GM19463 (cell line): ENCODE results near the gene PHYH.
"Not testable (repeated sequence)": the region's sequence is repeated elsewhere in the genome, so short reads cannot be mapped to it uniquely, and the experiment has no call there.

ENCODE experiments used
- ATAC-seq: cut with Tn5 transposase; IDR thresholded peaks from one replicate; pipeline ENCODE4 v1.9.1; 2021; ENCODE audit warnings: mild to moderate bottlenecking, moderate library complexity; ENCODE audit not compliant: unreplicated experiment

PHYH gene

DNA sequence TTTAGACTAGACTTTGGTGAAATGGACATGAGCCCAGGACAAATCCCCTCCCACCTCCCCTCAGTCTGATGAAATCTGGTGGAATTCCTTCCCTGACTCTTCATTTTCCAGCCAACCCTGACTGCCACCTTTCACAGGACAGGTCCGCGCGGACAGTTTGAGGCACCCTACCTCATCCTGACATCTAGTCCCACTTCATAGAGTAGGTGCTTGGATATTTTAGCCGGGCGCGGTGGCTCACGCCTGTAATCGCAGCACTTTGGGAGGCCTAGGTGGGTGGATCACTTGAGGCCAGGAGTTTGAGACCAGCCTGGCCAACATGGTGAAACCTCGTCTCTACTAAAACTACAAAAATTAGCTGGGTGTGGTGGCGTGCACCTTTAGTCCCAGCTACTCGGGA lies 23.7 kb downstream of the PHYH start:
- ATAC-seq: not testable (repeated sequence)

DNA sequence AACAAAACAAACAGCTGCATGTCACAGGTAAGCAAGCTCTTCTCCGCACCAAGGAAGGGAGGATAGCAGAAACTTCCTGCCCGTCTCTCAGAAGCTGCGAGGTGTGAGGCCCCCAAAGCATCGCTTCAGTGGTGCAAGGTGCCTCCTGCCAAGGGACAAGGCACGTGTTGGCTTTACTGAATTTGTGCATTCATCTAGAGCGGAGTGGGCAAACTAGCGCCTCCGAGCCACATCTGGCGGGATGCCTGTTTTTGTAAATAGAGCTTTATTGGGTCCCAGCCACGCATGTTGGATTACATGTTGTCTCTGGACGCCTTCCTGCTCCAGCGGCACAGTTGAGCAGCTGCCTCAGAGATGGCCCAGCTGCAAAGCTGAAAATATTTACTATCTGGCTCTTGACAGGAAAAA lies 27.7 kb downstream of the PHYH start:
- ATAC-seq: no peak

DNA sequence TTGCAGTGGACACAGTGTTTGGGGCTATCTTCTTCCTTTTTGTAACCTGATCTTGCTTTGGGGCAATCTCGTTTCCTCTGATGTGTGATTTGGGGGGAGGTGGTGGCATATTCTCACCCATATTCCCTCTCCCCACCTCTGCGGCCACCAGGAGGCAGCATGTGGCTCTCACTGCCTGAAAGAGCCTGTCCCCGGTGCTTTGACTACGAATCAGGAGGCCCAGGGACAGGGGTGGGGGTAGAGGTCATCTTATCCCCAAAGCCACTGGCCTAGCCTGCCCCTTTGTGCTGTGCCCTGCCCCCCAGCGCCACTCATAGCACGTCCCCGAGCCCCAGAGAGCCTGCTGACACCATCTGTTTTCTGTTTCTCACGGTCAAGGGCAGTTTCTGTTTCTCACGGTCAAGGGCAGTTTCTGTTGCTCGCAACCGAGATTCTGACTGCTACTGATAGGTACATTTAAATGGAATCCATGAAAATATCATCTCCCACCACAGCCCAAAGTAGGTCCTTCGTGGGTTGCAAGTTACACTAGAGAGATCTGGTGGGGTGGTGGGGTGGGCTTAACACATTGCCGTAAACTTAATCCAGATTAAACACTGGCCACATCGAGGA lies 28.2 kb downstream of the PHYH start:
- ATAC-seq: no peak

DNA sequence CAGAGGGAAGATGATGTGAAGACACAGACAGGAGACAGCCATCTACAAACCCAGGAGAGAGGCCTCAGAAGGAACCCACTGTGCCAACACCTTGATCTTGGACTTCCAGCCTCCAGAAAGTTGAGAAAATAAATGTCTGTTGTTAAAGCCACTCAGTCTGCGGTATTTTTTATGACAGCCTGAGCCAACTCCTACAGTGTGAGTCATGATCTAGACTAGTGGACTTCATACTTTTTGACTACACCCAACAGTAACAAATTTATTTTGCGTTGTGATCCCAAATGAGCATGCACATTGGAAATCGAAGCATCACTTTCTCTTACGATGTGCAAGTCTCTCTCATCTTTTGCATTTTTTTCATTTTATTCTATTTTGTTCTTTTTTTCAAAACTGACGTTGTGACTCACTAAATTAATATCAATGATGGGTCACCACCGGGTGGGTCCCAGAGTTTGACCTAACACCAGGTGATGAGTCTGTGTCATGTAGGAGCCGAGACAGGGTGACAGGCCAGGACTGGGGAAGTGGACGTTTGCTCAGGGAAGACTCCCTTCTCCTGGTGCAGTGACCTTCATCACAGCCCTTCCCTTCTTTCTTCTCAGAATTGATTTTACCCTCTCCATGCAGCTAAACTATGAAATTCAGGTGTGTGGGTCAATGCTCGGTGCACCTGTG lies 28.9 kb downstream of the PHYH start:
- ATAC-seq: no peak

DNA sequence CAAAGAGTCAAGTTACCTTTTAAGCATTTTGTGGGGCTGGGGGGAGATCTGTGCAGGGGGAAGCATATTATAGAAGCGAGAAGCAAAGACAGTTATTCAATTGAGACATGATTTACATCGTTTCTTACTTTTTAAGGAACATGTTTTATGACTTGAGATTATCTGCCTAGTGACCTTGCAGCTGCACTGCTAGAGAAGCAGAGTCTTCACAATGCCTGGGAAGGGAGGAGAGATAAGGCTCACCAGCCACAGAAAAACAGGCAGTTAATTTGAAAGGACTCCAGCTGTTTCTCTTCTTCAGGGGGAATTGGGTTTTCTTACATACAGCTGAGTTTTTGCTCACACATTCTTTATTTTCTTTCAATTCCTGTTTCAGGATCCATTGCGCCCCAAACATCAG lies 31.0 kb downstream of the PHYH start:
- no peak for ATAC-seq

DNA sequence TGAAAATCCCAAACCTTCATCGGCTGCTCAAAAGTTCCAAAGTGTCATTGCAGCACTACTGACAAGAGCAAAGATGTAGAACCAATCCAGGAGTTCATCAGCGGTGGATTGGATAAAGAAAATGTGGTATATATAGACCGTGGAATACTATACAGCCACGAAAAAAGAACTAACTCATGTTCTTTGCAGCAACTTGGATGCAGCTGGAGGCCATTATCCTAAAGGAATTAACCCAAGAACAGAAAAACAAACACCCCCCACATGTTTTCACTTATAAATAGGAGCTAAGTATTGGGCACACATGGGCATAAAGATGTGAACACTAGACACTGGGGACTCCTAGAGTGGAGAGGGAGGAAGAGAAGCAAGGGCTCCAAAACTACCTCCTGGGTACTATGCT lies 31.6 kb downstream of the PHYH start:
- no peak for ATAC-seq

DNA sequence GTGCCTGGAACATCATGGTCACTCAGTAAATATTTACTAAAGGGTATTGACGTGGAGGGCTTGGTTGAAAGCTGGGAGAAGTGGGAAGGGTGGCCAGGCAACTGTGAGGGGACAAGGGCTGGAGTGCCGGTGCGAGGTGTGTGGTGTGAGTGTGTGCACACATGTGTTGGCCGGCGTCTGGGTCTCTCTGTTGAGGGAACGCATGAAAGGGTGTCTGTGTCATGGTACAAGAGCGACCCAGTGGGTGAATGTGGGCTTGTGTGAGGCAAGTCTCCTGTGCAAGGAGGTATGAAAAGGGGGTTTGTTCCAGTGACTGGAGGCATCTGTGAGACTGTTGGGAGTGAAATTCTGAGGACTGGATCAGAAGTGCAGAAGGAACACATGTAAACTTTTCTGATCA lies 36.3 kb downstream of the PHYH start:
- no peak for ATAC-seq

DNA sequence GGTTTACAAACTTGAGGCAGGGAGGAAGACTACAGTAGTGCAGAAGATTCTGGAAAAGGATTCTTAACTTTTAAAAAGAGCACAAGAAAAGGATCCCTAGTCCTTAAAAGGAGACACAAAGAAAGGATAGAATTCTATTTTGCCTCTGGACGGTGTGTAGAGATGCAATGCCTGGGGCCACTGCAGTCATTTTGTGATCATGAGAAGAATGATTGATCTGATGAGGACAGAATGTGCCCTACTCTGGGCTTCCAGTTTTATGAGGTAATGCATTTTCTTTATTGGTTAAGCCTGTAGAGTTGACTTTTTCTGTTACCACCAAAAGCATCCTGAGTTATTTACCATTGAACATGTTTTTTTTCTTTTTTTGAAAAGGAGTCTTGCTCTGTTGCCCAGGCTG lies 37.4 kb downstream of the PHYH start:
- no peak for ATAC-seq

DNA sequence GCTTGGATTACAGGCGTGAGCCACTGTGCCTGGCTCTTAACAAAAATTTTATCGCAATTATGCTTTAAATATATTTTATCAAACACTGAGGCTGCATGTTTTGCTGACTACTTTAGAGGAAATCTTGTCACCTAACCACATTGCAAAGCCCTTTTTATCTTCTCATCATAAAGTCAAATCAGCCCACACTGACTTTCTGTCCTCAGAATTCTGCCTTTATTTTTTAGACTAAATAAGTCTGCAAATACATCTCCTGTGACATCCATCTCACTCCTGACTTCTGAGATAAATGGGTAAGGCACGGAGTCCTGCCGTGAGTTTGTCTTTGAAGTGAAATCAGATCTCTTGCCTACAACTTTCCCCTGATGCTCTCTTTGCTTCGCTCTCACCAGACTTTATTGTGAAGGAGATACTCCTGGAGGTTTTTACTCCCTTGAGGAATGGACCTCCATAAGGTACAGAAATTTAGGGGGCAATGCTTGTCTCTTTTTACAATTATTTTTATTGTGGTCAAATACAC lies 42.2 kb downstream of the PHYH start:
- ATAC-seq: no peak

DNA sequence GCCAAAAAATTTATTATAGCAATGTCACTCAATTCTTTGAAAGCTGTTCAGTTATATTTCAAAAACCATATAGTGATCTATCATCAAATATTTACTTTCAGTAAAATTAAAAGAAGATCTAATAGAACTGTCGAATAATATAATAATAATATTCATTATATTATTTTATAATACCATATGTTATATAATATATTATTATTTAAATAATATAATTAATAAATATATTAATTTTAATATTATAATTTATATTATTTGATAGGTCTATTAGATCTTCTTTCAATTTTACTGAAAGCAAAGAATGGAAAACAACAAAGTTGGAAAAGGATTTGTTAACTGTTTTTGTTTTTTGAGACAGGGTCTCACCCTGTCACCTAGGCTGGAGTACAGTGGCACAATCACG lies 43.2 kb downstream of the PHYH start:
- ATAC-seq: no peak

DNA sequence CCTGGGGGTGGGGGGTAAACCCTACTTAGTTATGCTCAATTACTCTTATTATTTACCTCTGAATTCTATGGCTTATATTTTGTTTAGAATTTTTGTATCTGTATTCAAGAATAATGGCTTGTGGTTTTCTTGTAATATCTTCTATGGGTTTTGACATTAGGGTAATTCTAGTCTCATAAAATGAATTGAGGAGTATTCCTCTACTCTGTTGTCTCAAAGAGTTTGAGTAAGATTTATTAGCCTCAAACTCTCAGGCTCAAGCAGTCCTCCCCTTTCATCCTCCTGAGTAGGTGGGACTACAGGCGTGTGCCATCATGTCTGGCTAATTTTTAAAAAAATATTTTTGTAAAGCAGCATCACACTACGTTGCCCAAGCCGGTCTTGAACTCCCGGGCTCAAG lies 46.1 kb downstream of the PHYH start:
- ATAC-seq: no peak

DNA sequence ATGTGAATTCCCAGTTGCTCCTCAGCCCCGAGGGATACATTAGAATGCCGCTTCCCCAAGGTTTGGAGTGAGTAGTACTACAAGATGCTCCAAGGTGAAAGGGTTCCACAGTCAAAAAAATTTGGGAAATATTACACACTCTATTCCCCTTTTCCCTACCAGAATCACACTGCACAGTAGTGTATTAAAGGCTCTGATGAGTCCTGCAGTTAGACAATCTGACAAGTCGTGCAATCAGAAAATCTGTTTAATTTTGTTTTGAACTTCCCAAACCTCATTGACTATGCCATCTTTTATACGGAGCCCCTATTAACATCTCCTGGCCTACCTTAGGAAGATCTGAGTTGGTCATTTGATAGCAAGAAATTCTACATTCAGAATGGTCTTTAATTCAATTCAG lies 52.1 kb downstream of the PHYH start:
- ATAC-seq: no peak

DNA sequence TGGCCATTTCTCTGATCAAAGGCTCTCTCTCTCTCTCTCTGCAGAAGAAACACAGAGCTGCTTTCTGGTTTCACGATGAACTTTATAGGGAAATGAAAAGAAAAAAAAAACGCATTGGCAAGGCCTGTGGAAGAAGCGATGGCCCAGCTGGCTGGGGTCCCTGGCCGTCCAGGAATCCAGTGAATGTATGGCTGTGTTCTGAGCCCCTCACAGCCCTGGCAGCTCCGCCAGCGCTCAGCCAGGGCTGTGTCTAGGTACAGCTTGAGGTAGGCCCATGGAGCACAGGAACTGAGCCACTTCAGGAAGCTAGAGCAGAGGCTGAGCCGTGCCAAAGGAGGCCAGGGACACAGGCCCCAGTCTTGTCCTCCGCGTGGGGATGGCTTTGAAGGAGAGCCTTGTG lies 52.6 kb downstream of the PHYH start:
- ATAC-seq: no peak

DNA sequence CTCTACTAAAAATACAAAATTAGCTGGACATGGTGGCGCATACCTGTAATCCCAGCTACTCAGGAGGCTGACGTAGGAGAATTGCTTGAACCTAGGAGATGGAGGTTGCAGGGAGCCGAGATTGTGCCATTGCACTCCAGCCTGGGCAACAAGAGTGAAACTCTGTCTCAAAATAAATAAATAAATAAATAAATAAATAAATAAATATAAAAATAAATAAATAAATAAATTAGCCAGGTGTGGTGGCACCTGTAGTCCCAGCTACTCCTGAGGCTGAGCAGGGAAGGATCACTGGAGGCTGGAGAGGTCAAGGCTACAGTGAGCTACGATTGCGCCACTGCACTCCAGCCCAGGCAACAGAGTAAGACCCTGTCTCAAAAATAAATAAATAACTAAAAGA lies 57.6 kb downstream of the PHYH start:
- ATAC-seq: not testable (repeated sequence)

DNA sequence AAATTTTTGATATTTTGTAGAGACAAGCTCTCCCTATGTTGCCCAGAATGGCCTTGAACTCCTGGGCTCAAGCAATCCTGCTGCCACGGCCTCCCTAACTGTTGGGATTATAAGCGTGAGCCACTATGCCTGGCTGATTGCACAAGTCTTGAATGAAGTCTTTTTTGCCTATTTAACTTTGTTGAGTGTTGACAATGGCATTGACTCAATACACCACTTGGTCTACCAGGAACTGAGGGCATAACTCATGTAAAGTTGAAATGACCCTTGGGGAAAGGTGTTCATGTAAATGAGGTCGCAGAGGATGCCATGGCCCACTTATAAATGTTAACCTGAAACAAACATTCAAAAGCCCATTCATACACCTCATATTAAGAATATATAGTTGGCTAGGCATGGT lies 58.3 kb downstream of the PHYH start:
- no peak for ATAC-seq

DNA sequence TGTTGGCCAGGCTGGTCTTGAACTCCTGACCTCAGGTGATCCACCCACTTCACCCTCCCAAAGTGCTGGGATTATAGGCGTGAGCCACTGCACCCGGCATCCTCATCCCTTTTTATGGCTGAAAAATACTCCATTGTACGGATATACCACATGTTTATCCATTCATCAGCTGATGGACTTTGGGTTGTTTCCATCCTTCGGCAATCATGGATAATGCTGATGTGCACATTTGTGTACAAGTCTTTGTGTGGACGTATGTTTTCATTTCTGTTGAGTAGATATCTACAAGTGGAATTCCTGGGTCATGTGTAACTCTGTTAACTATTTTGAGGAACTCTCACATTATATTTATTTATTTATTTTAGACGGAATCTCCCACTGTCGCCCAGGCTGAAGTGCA lies 59.9 kb downstream of the PHYH start:
- ATAC-seq: no peak

DNA sequence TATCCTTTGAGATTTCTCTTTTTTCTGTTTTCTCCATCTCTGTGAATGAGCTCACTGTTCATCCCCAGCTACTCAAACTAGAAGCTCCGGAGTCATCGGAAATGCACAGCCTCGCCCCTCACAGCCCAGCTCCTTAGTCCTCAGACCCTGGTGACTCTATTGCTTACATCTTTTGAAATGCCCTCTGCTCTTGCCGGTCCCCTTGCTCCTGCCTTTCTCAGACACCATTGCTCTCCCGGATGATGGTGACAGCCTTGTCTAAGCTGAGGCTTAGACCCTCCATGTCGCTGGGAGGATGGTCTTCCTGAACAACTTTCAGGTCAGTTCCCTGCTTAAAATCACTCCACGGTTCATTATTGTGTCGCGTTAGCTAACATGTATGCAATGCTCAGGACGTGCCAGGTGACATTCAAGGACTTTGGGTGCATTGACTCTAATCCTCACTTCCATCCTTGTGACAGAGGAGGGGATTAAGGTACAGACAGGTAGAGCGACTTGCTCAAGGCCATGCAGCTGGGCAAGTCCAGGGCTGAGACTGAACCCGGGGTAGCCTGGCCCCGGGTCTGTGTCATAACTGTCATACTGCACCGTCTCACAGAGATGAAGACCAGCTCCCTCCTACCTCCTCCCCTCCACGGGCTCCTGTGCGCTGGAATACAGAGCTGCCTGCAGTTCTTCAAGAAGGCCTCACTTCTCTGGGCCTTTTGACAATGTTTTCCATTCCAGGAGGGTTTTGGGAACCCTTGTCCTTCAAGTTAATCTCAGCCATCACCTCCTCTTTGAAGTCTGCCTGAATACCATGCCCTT lies 61.4 kb downstream of the PHYH start:
- ATAC-seq: no peak

DNA sequence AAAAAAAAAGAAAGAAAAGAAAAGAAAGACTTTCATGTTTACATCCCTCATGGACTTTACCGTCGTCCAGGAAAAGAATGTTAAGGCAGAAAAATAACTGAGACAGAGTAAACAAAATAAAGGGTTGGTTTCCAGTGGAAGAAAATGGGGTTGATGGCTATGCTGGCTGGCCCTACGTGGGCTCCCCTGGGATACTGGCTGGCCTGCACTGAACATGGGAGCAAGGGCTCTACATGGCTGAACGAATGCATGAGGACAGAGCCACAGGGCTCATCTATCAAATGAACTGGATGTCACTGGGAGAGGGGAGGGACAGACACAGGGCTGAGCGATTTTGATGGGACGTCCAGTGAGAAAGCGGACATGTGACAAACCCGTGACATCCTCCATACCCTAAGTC lies 63.2 kb downstream of the PHYH start:
- ATAC-seq: no peak

DNA sequence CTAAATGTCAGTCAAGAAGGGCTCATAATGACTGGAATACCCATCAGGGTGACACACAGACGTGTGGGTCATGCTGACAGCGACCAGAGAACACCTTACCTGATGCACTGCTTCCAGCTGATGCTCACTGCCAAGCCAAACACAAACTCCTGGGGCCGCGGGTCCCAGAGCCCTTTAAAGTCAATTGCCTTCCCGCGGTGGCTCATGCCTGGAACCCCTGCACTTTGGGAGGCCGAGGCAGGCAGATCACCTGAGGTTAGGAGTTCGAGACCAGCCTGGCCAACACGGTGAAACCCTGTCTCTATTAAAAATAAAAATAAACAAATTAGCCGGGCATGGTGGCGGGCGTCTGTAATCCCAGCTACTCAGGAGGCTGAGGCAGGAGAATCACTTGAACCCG lies 65.1 kb downstream of the PHYH start:
- not testable (repeated sequence) for ATAC-seq

DNA sequence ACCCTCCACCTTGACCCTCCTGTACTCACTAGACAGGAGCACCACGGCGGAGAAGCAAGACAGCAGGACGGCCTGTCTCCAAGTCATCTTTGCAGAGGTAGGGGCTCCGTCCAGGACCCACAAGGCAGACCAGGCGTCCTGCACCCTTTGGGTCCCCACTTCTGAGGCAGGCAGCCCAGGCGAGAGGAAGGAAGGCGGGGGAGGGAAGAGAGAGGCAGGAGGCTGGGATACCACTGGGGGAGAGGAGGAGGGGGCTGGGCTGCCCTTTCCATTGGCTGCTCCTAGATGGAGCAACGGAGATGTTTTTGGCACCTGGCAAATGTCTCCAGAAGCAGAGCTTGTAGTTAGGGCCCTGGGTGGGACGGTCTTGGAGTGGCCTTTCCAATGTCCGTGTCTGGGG lies 65.7 kb downstream of the PHYH start, which contains the start of gene UCMA:
TSS of gene UCMA (minus strand) at position 203 of the 400 bp plus-strand sequence. CDS start at position 87, 116 bp downstream.
- no peak for ATAC-seq

DNA sequence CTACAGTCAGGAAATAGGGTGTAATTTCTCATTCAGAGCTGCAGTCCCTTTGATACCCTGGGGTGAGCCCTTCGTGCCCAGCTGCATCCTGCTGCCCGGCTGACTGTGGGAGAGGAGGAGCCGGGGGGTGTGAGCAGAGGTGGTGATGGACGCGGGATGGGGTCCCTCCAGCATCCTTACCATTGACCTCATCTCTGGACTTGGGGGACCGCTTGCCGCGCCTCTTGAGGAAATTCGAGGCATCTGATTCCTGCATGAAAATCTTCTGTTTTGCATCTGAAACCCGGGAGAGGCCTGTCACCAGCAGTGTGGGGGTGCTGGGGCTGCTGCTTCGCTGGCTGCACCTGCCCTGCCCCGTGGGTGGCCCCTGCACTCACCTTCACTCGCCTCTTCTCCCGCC lies 66.5 kb downstream of the PHYH start:
- no peak for ATAC-seq

DNA sequence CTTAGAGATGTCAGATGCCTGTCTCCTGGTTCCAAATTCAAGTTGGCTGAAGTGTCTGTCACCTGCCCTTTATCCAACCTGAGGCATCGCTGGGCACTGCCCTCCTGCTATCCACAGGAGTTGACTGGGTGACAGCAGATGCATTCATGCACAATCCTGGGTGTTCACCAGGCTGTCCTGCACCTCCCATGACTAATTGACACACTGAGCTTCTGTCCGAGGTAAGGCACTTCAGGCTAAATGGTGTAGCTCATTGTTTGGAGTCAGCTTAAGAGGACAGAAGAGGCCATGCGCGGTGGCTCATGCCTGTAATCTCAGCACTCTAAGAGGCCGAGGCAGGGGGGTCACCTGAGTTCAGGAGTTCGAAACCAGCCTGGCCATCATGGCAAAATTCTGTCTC lies 68.1 kb downstream of the PHYH start:
- ATAC-seq: no peak
